Sigmoid colon (tissue), 3 donors: ENCODE measurements around the gene ACVR1.

ENCODE experiments used
- POLR2A ChIP-seq, 2 donors: fragments of 450-650 bp; IDR thresholded peaks; one replicate each; pipeline ENCODE4 v1.6.1; 2016; ENCODE audit warnings: antibody characterized with exemption in 2 of 2, mild to moderate bottlenecking in 2 of 2, moderate library complexity in 2 of 2
- TF ChIP-seq, protein P1 (sequence below), 4 experiments: fragments of 450-650 bp in 3 of 4; fragments of 200-600 bp in 1 of 4; IDR thresholded peaks; one replicate each; pipeline ENCODE4 v1.5.1; 2016 to 2019; ENCODE audit warnings: antibody characterized with exemption in 4 of 4, mild to moderate bottlenecking in 3 of 4, moderate library complexity in 2 of 4

DNA sequence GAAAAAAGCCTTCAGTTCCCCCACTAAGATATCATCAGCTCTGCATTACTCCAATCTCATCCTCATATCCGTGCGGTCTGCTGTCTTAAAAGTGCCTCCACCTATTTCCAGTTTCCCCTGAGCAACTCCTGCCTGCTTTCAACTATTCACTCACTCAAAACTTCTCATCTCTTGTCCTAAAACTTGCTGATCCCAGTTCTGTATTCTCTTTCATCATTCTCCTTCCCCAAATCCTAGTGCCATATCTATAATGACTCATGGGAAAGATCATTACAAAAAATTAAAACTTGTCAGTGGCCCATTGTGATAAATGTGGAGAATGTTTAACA is 20.0 kb downstream of the ACVR1 start:
- no peak for TF ChIP-seq POLR2A (IDR thresholded peaks at IDR 0.05)
- TF ChIP-seq, protein P1, sequence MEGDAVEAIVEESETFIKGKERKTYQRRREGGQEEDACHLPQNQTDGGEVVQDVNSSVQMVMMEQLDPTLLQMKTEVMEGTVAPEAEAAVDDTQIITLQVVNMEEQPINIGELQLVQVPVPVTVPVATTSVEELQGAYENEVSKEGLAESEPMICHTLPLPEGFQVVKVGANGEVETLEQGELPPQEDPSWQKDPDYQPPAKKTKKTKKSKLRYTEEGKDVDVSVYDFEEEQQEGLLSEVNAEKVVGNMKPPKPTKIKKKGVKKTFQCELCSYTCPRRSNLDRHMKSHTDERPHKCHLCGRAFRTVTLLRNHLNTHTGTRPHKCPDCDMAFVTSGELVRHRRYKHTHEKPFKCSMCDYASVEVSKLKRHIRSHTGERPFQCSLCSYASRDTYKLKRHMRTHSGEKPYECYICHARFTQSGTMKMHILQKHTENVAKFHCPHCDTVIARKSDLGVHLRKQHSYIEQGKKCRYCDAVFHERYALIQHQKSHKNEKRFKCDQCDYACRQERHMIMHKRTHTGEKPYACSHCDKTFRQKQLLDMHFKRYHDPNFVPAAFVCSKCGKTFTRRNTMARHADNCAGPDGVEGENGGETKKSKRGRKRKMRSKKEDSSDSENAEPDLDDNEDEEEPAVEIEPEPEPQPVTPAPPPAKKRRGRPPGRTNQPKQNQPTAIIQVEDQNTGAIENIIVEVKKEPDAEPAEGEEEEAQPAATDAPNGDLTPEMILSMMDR (IDR thresholded peaks at IDR 0.05) = no peak
